SK-N-SH treated with all-trans-retinoic acid at 6 μM for 48 hours (cell line): ENCODE measurements around the gene SEMA5B.

Experiments
- ARNTL ChIP-seq: fragments of 450-650 bp; formaldehyde crosslinking; IDR thresholded peaks from 2 replicates; pipeline ENCODE4 v1.5.0; 2020; ENCODE audit warnings: low read depth, mild to moderate bottlenecking, moderate library complexity, borderline replicate concordance
- CSDC2 ChIP-seq: fragments of 250-450 bp; sonication (Bioruptor Pico); IDR thresholded peaks from 2 replicates; pipeline ENCODE4 v1.5.0; 2020; ENCODE audit warnings: mild to moderate bottlenecking, moderate library complexity
- ESRRG ChIP-seq: fragments of 250-450 bp; sonication (Bioruptor Pico); IDR thresholded peaks from 2 replicates; pipeline ENCODE4 v1.6.1; 2021; ENCODE audit warnings: mild to moderate bottlenecking
- ZFP30 ChIP-seq: fragments of 450-650 bp; formaldehyde crosslinking; IDR thresholded peaks from 2 replicates; pipeline ENCODE4 v1.5.0; 2022; ENCODE audit warnings: mild to moderate bottlenecking, moderate library complexity
- TF ChIP-seq, protein P1 (sequence below): fragments of 250-450 bp; sonication (Bioruptor Pico); IDR thresholded peaks from 2 replicates; pipeline ENCODE4 v1.5.0; 2020; ENCODE audit warnings: mild to moderate bottlenecking, moderate library complexity
- TF ChIP-seq, protein P2 (sequence below): fragments of 250-450 bp; sonication (Bioruptor Pico); IDR thresholded peaks from 2 replicates; pipeline ENCODE4 v1.5.1; 2020; ENCODE audit warnings: low read depth, mild to moderate bottlenecking, moderate library complexity

- no peak for TF ChIP-seq ZFP30
- no peak for TF ChIP-seq ARNTL (CRISPR knock-in tag)
- TF ChIP-seq, protein P1, sequence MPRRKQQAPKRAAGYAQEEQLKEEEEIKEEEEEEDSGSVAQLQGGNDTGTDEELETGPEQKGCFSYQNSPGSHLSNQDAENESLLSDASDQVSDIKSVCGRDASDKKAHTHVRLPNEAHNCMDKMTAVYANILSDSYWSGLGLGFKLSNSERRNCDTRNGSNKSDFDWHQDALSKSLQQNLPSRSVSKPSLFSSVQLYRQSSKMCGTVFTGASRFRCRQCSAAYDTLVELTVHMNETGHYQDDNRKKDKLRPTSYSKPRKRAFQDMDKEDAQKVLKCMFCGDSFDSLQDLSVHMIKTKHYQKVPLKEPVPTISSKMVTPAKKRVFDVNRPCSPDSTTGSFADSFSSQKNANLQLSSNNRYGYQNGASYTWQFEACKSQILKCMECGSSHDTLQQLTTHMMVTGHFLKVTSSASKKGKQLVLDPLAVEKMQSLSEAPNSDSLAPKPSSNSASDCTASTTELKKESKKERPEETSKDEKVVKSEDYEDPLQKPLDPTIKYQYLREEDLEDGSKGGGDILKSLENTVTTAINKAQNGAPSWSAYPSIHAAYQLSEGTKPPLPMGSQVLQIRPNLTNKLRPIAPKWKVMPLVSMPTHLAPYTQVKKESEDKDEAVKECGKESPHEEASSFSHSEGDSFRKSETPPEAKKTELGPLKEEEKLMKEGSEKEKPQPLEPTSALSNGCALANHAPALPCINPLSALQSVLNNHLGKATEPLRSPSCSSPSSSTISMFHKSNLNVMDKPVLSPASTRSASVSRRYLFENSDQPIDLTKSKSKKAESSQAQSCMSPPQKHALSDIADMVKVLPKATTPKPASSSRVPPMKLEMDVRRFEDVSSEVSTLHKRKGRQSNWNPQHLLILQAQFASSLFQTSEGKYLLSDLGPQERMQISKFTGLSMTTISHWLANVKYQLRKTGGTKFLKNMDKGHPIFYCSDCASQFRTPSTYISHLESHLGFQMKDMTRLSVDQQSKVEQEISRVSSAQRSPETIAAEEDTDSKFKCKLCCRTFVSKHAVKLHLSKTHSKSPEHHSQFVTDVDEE (CRISPR knock-in tag) = no peak
- TF ChIP-seq, protein P2, sequence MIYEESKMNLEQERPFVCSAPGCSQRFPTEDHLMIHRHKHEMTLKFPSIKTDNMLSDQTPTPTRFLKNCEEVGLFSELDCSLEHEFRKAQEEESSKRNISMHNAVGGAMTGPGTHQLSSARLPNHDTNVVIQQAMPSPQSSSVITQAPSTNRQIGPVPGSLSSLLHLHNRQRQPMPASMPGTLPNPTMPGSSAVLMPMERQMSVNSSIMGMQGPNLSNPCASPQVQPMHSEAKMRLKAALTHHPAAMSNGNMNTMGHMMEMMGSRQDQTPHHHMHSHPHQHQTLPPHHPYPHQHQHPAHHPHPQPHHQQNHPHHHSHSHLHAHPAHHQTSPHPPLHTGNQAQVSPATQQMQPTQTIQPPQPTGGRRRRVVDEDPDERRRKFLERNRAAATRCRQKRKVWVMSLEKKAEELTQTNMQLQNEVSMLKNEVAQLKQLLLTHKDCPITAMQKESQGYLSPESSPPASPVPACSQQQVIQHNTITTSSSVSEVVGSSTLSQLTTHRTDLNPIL (CRISPR knock-in tag) = no peak
- no peak for TF ChIP-seq CSDC2 (CRISPR knock-in tag)
- no peak for TF ChIP-seq ESRRG (CRISPR knock-in tag)
These were observed 66.9 kb downstream of the SEMA5B start for GRCh38 chr3:122960652-122961051.
